ENCODE measurements around the gene ABHD16B. TPM values are rescaled to one million over a fixed set of nuclear protein-coding genes. Genes with fewer than 3 reads are reported as not detected.
"Not testable (repeated sequence)": the region's sequence is repeated elsewhere in the genome, so short reads cannot be mapped to it uniquely, and the experiment has no call there.

Gene ABHD16B
- total RNA-seq, 4 donors from 2014 or later, result not detected

DNA sequence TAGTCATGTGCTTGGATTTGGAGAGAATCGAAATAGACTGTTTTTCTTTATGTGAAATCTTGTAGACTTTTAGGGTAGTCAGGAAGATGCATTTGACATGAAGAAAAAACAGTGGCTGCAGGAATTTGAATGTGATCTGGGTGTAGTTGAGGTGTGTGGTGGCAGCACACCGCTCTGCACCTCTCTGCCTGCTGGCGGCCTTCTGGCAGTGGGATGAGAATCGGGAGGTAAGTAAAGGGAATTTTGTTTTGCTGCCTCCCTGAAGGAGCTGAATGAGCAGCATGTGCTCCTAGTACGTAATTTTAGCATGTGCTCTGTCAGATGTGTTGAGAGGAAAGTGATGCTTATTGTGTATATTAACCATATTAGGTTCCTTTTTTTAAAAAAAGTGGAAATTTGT is 7.0 kb downstream of the ABHD16B start:
- Histone ChIP-seq H3K27ac (no peak overlapping the region), H3K4me1 (peaks cover 19 to 57% (median 32%) of the 10 kb centered on the region in 3 donors), H3K36me3 (peaks cover 5 to 58% (median 25%) of the 10 kb centered on the region in 3 donors), H3K4me3 (no peak overlapping the region), H3K27me3 (no peaks in the 10 kb centered on the region), H3K9me3 (no peaks in the 10 kb centered on the region)
- 89 to 90% methylated on average over 5 of the region's 5 CpGs for WGBS, 2 donors
- TF ChIP-seq CTCF (IDR thresholded peaks at IDR 0.05), result no peak
- intact Hi-C loops (cut with DNase I), result no loop called here
- no peak for DNase-seq

DNA sequence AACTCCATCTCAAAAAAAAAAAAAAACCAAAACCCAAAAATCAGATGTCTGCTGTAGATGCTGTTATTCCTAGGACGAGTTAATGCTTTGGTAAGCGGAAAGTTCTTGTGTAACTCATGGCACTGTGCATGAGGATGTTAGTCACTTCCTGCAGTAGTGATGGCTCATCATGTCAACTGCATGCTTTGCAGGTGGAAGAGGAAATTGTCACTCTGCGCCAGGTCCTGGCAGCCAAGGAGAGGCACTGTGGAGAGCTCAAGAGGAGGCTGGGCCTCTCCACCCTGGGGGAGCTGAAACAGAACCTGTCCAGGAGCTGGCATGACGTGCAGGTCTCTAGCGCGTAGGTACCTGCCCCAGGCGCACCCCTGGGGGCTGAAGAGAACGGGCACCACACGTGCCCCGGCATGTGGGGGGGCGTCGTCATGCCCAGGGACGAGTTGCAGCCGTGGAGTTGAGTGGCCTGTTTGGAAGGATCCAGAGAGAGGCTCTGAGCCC is 12.2 kb downstream of the ABHD16B start:
- no peaks in the 10 kb centered on the region for H3K9me3 ChIP-seq
- H3K4me1 ChIP-seq, result peaks cover 0 to 18% (median 8%) of the 10 kb centered on the region in 3 donors
- H3K36me3 ChIP-seq, result peaks cover 41 to 100% (median 67%) of the 10 kb centered on the region in 3 donors
- no peak for DNase-seq
- TF ChIP-seq CTCF (IDR thresholded peaks at IDR 0.05) (no peak), POLR2A (IDR thresholded peaks at IDR 0.05) (no peak)
- no peaks in the 10 kb centered on the region for H3K27me3 ChIP-seq
- intact Hi-C loops (cut with DNase I), result no loop called here
- WGBS, 2 donors, result 13 to 39% methylated on average over 9 to 12 of the region's 14 CpGs
- H3K4me3 ChIP-seq, result no peak overlapping the region
- H3K27ac ChIP-seq, result peak overlapping the region; percentile 57 to 87 (median 73)

DNA sequence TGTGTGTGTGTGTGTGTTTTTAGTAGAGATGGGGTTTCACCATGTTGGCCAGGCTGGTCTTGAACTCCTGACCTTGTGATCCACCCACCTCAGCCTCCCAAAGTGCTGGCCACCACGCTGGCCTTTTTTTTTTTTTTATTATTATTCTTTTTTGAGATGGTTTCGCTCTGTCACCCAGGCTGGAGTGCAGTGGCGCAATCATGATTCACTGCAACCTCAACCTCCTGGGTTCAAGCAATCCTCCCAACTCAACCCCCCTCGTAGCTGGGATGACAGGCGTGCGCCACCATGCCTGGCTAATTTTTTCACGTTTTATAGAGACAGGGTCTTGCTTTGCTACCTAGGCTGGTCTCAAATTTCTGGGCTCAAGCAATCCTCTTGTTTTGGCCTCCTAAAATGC is 12.9 kb downstream of the ABHD16B start:
- H3K27ac ChIP-seq, result peak overlapping the region in 2 of 4 donors; percentile 60 to 79
- WGBS, 2 donors, result 61 to 83% methylated on average over 7 of the region's 7 CpGs
- H3K4me3 ChIP-seq; H3K9me3 ChIP-seq; DNase-seq; intact Hi-C loops (cut with DNase I); H3K27me3 ChIP-seq: not testable (repeated sequence)
- H3K4me1 ChIP-seq, result peaks cover 0 to 18% (median 8%) of the 10 kb centered on the region in 3 donors
- H3K36me3 ChIP-seq, result peaks cover 41 to 100% (median 67%) of the 10 kb centered on the region in 3 donors

- H3K36me3 ChIP-seq, result peaks cover 41 to 94% (median 67%) of the 10 kb centered on the region in 3 donors
These were observed 15.3 kb downstream of the ABHD16B start for GRCh38 chr20:63876489-63877036.

DNA sequence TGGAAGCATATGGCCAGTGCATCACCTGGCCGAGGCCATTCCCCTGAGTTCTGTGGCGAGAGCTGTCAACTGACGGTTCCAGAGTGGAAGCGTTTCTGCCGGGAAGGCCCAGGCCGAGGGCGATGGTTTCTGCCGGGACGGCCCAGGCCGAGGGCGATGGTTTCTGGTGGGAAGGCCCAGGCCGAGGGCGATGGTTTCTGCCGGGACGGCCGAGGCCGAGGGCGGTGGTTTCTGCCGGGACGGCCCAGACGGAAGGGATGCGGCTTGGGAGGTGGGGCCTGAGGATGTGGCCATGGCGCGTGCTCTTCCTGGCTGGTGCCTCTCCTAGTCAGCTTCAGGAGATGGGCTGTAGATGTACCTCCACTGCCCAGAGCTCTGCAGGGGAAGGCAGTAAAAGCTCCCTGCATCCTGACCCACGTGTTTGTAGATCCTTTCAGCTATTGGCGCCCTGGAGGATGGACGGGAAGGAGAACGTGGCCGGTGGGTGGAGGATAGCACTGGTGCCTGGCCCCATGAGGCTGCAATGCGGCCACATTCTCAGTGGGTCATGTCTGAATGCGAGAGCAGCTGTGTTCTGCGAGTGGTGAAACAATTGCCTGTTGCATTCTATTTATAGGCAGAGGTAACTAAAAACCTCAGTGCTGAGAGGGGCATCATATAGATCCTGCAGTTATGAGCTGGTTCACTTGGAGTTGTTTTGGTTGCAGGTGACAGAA is 16.6 kb downstream of the ABHD16B start:
- Histone ChIP-seq H3K9me3 (no peaks in the 10 kb centered on the region), H3K4me1 (peaks cover 0 to 17% (median 7%) of the 10 kb centered on the region in 3 donors), H3K4me3 (no peak overlapping the region), H3K36me3 (peaks cover 40 to 94% (median 60%) of the 10 kb centered on the region in 3 donors), H3K27ac (no peak overlapping the region), H3K27me3 (no peaks in the 10 kb centered on the region)
- no peak for TF ChIP-seq POLR2A (IDR thresholded peaks at IDR 0.05)
- no peak for TF ChIP-seq CTCF (IDR thresholded peaks at IDR 0.05)
- intact Hi-C loops (cut with DNase I), result no loop called here
- WGBS, 2 donors, result 91 to 100% methylated on average over 11 to 18 of the region's 32 CpGs
- no peak for DNase-seq

More at GRCh38 chr20:63876489-63877036, 15.3 kb downstream of the ABHD16B start:
- no peak overlapping the region for H3K27ac ChIP-seq
- WGBS, 2 donors, result 86 to 95% methylated on average over 4 to 7 of the region's 19 CpGs
- no peak overlapping the region for H3K4me3 ChIP-seq
- intact Hi-C loops (cut with DNase I), result no loop called here
- H3K4me1 ChIP-seq, result peaks cover 0 to 18% (median 8%) of the 10 kb centered on the region in 3 donors
- no peaks in the 10 kb centered on the region for H3K9me3 ChIP-seq
- no peaks in the 10 kb centered on the region for H3K27me3 ChIP-seq
- DNase-seq, result no peak
- TF ChIP-seq POLR2A (IDR thresholded peaks at IDR 0.05), result no peak
- no peak for TF ChIP-seq CTCF (IDR thresholded peaks at IDR 0.05)
